SK-N-SH (cell line): ENCODE results near the gene DPF3. TPM values are rescaled to one million over a fixed set of nuclear protein-coding genes. Genes with fewer than 3 reads are reported as not detected.

Experiments
- CTCF ChIA-PET: fragments of 300-600, 350-600 bp; formaldehyde crosslinking; extraction: SDS; loops from one replicate; lab custom pipeline; 2021; lab: Yijun Ruan, JAX
- POLR2A ChIA-PET: fragments of 350-600 bp; sonication (Branson Sonifier 250); formaldehyde crosslinking; extraction: SDS; loops from one replicate; lab custom pipeline; 2020; ENCODE audit warnings: antibody characterized with exemption, inconsistent platforms; lab: Yijun Ruan, JAX
- DNase-seq: peaks from one replicate; pipeline ENCODE4 v3.0.0; 2012
- H2AFZ ChIP-seq: fragments of 200-600 bp; sonication (generic); 2 replicates; pipeline ENCODE4 v1.8.1; 2016; ENCODE audit warnings: antibody characterized with exemption, mild to moderate bottlenecking, low read depth
- H3F3A ChIP-seq: fragments of 200-600 bp; sonication (generic); replicated peaks from 2 replicates; pipeline ENCODE3; 2016; ENCODE audit warnings: antibody characterized with exemption, mild to moderate bottlenecking; ENCODE audit not compliant: insufficient read depth
- H3K27ac ChIP-seq, 2 experiments: fragments of 200-500 bp in 1 of 2; fragments of 200-600 bp in 1 of 2; sonication (Bioruptor generic) in 1 of 2; sonication (generic), shearing (Covaris generic) in 1 of 2; 2 replicates each; pipeline versions ENCODE4 v1.5.1 to v1.6.1; 2014 to 2016; ENCODE audit warnings: low read depth in 2 of 2, inconsistent platforms in 1 of 2, low read length in 1 of 2, mild to moderate bottlenecking in 1 of 2, mixed read lengths in 1 of 2
- H3K27me3 ChIP-seq: fragments of 200-600 bp; sonication (generic), shearing (Covaris generic); 2 replicates; pipeline ENCODE4 v1.6.1; 2016; ENCODE audit warnings: mixed run types; ENCODE audit not compliant: insufficient read depth
- H3K36me3 ChIP-seq, 2 experiments: fragments of 200-500 bp in 1 of 2; fragments of 200-600 bp in 1 of 2; sonication (Bioruptor generic) in 1 of 2; sonication (generic) in 1 of 2; replicated peaks in 1 of 2; 2 replicates each; pipeline versions ENCODE3 to v1.5.1; 2014 to 2016; ENCODE audit warnings: low read length in 1 of 2, mild to moderate bottlenecking in 1 of 2; ENCODE audit not compliant: insufficient read depth in 2 of 2, control insufficient read depth in 1 of 2
- H3K4me1 ChIP-seq, 2 experiments: fragments of 200-500 bp in 1 of 2; fragments of 200-600 bp in 1 of 2; sonication (Bioruptor generic) in 1 of 2; sonication (generic), shearing (Covaris generic) in 1 of 2; 2 replicates each; pipeline versions ENCODE4 v1.5.1 to v1.6.1; 2014 to 2016; ENCODE audit warnings: low read depth in 1 of 2, low read length in 1 of 2, mixed run types in 1 of 2; ENCODE audit not compliant: insufficient read depth in 2 of 2, control insufficient read depth in 1 of 2
- H3K4me2 ChIP-seq: fragments of 200-600 bp; sonication (generic), shearing (Covaris generic); 2 replicates; pipeline ENCODE4 v1.6.1; 2017; ENCODE audit warnings: mixed run types
- H3K4me3 ChIP-seq, 2 experiments: fragments of 200-500 bp in 1 of 2; fragments of 200-600 bp in 1 of 2; sonication (Bioruptor generic) in 1 of 2; sonication (generic), shearing (Covaris generic) in 1 of 2; 2 replicates each; pipeline versions ENCODE4 v1.5.1 to v1.8.1; 2014 to 2016; ENCODE audit warnings: low read depth in 2 of 2, inconsistent platforms in 1 of 2, low read length in 1 of 2, mild to moderate bottlenecking in 1 of 2, mixed read lengths in 1 of 2, moderate library complexity in 1 of 2
- H3K79me2 ChIP-seq: fragments of 200-600 bp; sonication (generic); 2 replicates; pipeline ENCODE4 v1.8.1; 2017; ENCODE audit warnings: mild to moderate bottlenecking; ENCODE audit not compliant: insufficient read depth
- H3K9ac ChIP-seq: fragments of 200-600 bp; sonication (generic); 2 replicates; pipeline ENCODE4 v1.6.1; 2017; ENCODE audit warnings: mixed run types
- H3K9me2 ChIP-seq: fragments of 200-600 bp; sonication (generic); 2 replicates; pipeline ENCODE4 v1.6.1; 2017; ENCODE audit warnings: mixed run types
- H3K9me3 ChIP-seq: fragments of 200-600 bp; sonication (generic); 2 replicates; pipeline ENCODE4 v1.6.1; 2017; ENCODE audit warnings: mixed run types, mild to moderate bottlenecking, moderate library complexity
- H4K20me1 ChIP-seq: fragments of 200-600 bp; sonication (generic); 2 replicates; pipeline ENCODE4 v1.6.1; 2017; ENCODE audit warnings: mild to moderate bottlenecking, mixed run types; ENCODE audit not compliant: insufficient read depth
- EP300 ChIP-seq, 2 experiments: IDR thresholded peaks; 2 replicates each; pipeline versions ENCODE4 v1.4.0 to v1.6.1; 2012; ENCODE audit warnings: borderline replicate concordance in 1 of 2, low read depth in 1 of 2, low read length in 1 of 2
- EZH2phosphoT487 ChIP-seq: fragments of 200-600 bp; sonication (generic); IDR thresholded peaks from 2 replicates; pipeline ENCODE4 v1.6.1; 2017; ENCODE audit warnings: low read depth, mixed run types, mild to moderate bottlenecking, antibody characterized with exemption, moderate library complexity, borderline replicate concordance
- FOSL2 ChIP-seq: IDR thresholded peaks from 2 replicates; pipeline ENCODE4 v1.4.0; 2012; ENCODE audit warnings: low read depth, mild to moderate bottlenecking, moderate library complexity, borderline replicate concordance
- FOXJ3 ChIP-seq: sonication (generic); formaldehyde crosslinking; IDR thresholded peaks from 2 replicates; pipeline ENCODE4 v1.5.1; 2020; ENCODE audit warnings: mild to moderate bottlenecking, missing genetic modification reagents
- FOXM1 ChIP-seq: IDR thresholded peaks from 2 replicates; pipeline ENCODE4 v1.4.0; 2012; ENCODE audit warnings: low read depth, mild to moderate bottlenecking
- JUND ChIP-seq: IDR thresholded peaks from 2 replicates; pipeline ENCODE4 v1.4.0; 2012
- MEF2A ChIP-seq: IDR thresholded peaks from 2 replicates; pipeline ENCODE4 v1.4.0; 2012; ENCODE audit warnings: low read depth, borderline replicate concordance
- MXI1 ChIP-seq: IDR thresholded peaks from 2 replicates; pipeline ENCODE4 v1.6.1; 2012; ENCODE audit warnings: mild to moderate bottlenecking, low read depth, low read length, improper control_type of control experiment
- NFIC ChIP-seq: IDR thresholded peaks from 2 replicates; pipeline ENCODE4 v1.4.0; 2012; ENCODE audit warnings: borderline replicate concordance
- RAD21 ChIP-seq: IDR thresholded peaks from 2 replicates; pipeline ENCODE4 v1.6.1; 2012; ENCODE audit warnings: mild to moderate bottlenecking, low read length
- RCOR1 ChIP-seq: fragments of 150-350 bp; IDR thresholded peaks from 2 replicates; pipeline ENCODE4 v1.6.1; 2017; ENCODE audit warnings: antibody characterized with exemption, low read length
- SMC3 ChIP-seq: IDR thresholded peaks from 2 replicates; pipeline ENCODE4 v1.6.1; 2012; ENCODE audit warnings: low read depth, low read length, improper control_type of control experiment
- TCF12 ChIP-seq: IDR thresholded peaks from 2 replicates; pipeline ENCODE4 v1.4.0; 2012
- TEAD4 ChIP-seq: IDR thresholded peaks from 2 replicates; pipeline ENCODE4 v1.4.0; 2012; ENCODE audit warnings: mild to moderate bottlenecking, borderline replicate concordance; ENCODE audit not compliant: insufficient read depth
- YY1 ChIP-seq: IDR thresholded peaks from 2 replicates; pipeline ENCODE4 v1.4.0; 2012; ENCODE audit warnings: low read depth, mild to moderate bottlenecking
- whole genome bisulfite sequencing: methylation state at CpG from one replicate; pipeline ENCODE4 v1.1.6; 2017; ENCODE audit warnings: low lambda C conversion rate; 5-methylcytosine and 5-hydroxymethylcytosine counted together
- polyA plus RNA-seq, 3 experiments: library from polyadenylated mRNA; depleted of rRNA; stranded (reverse); fragments of >200 nt; gene quantifications; 2 replicates each; pipeline ENCODE4 v1.2.3, GENCODE V29; 2012
- TF ChIP-seq, protein P1 (sequence below): fragments of 150-350 bp; IDR thresholded peaks from 2 replicates; pipeline ENCODE4 v1.6.1; 2017; ENCODE audit warnings: antibody characterized with exemption, low read length, low read depth, borderline replicate concordance
- TF ChIP-seq, protein P2 (sequence below): IDR thresholded peaks from 2 replicates; pipeline ENCODE4; 2012
- TF ChIP-seq, protein P3 (sequence below): IDR thresholded peaks from 2 replicates; pipeline ENCODE4 v1.4.0; 2012; ENCODE audit warnings: low read depth, borderline replicate concordance

DPF3 gene
- polyA plus RNA-seq, 1 of the 3 experiments (the other 2 are of a cell fraction), result 2.8 TPM

DNA sequence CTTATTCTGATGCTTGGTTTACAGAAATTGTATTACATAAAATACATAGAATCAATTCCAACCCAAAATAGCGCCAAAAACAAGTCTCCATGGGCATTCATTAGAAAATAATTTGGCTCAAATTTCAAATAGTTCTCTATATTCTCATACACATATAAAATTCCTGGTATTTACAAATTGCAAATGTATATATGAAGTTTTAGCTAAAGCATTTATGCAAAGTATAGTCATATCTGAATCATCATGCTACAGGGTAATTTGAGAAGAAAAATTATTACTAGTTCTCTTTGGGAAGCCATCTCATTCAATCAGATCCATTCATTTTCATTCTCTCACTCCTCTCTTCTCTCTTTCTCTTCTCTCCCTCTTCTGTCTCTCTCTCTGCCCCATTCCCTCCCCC lies 257.8 kb downstream of the DPF3 start:
- no peaks in the 10 kb centered on the region for H3K79me2 ChIP-seq
- H3K27ac ChIP-seq, result peak overlapping the region in 1 of 2 experiments; percentile 54; a peak in 2 of 4 replicates
- TF ChIP-seq FOXJ3 (no peak), NFIC (peak; percentile 50), EP300 (IDR thresholded peaks at IDR 0.05; ENCODE audit: borderline replicate concordance in 1 of 2, low read depth in 1 of 2, low read length in 1 of 2) (peak in 1 of 2 experiments; percentile 72; a peak in 2 of 4 replicates), JUND (peak; percentile 60; the same call in 1 of the 2 replicates), FOSL2 (peak; percentile 72), EZH2phosphoT487 (no peak), YY1 (0 out of 2 replicates have a peak, but pooled peaks have one; percentile 40), MEF2A (no peak), TCF12 (peak; percentile 55), TEAD4 (peak; percentile 56; the same call in 1 of the 2 replicates)
- TF ChIP-seq, protein P1, sequence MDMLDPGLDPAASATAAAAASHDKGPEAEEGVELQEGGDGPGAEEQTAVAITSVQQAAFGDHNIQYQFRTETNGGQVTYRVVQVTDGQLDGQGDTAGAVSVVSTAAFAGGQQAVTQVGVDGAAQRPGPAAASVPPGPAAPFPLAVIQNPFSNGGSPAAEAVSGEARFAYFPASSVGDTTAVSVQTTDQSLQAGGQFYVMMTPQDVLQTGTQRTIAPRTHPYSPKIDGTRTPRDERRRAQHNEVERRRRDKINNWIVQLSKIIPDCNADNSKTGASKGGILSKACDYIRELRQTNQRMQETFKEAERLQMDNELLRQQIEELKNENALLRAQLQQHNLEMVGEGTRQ, result no peak
- TF ChIP-seq, protein P2, sequence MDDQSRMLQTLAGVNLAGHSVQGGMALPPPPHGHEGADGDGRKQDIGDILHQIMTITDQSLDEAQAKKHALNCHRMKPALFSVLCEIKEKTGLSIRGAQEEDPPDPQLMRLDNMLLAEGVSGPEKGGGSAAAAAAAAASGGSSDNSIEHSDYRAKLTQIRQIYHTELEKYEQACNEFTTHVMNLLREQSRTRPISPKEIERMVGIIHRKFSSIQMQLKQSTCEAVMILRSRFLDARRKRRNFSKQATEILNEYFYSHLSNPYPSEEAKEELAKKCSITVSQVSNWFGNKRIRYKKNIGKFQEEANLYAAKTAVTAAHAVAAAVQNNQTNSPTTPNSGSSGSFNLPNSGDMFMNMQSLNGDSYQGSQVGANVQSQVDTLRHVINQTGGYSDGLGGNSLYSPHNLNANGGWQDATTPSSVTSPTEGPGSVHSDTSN, result peak; percentile 62
- 0 out of 4 replicates have a peak, but pooled peaks cover 0 to 4% of the 10 kb centered on the region in 2 experiments for H3K4me1 ChIP-seq
- no peak overlapping the region for H3K4me3 ChIP-seq
- H3K9me3 ChIP-seq, result no peaks in the 10 kb centered on the region
- H3K36me3 ChIP-seq, result no peaks in the 10 kb centered on the region
- no peaks in the 10 kb centered on the region for H3K27me3 ChIP-seq
- no peak for DNase-seq
- H3K9me2 ChIP-seq, result no peaks in the 10 kb centered on the region
- H4K20me1 ChIP-seq, result no peaks in the 10 kb centered on the region
- peaks cover 21% of the 10 kb centered on the region for H3F3A ChIP-seq
- no peak overlapping the region for H3K9ac ChIP-seq
- H3K4me2 ChIP-seq, result peak overlapping the region; percentile 43; the same call in 1 of the 2 replicates
- H2AFZ ChIP-seq, result peak overlapping the region; percentile 26; the same call in 1 of the 2 replicates
- ChIA-PET CTCF (no interaction called here), POLR2A (no interaction called here)
- 26% methylated on average over 1 of the region's 1 CpG for WGBS

GRCh38 chr14:72634691-72635616 lies 258.9 kb downstream of the DPF3 start:
- no peak for DNase-seq
- WGBS, result 76% methylated on average over 4 of the region's 4 CpGs
- H2AFZ ChIP-seq, result no peak overlapping the region
- no peaks in the 10 kb centered on the region for H3K9me3 ChIP-seq
- CTCF ChIA-PET, result interaction anchor here (1.2 kb wide), 1 partner anchor 270 kb away, joined by 4 read pairs; no protein-coding TSS in a partner anchor
- H3K4me3 ChIP-seq, result no peak overlapping the region
- 0 out of 4 replicates have a peak, but pooled peaks cover 0 to 4% of the 10 kb centered on the region in 2 experiments for H3K4me1 ChIP-seq
- POLR2A ChIA-PET, result no interaction called here
- H3K79me2 ChIP-seq, result no peaks in the 10 kb centered on the region
- H3K27me3 ChIP-seq, result no peaks in the 10 kb centered on the region
- no peaks in the 10 kb centered on the region for H3K9me2 ChIP-seq
- no peak overlapping the region for H3K27ac ChIP-seq
- no peaks in the 10 kb centered on the region for H3K36me3 ChIP-seq
- H3F3A ChIP-seq, result peaks cover 21% of the 10 kb centered on the region
- H4K20me1 ChIP-seq, result no peaks in the 10 kb centered on the region
- no peak overlapping the region for H3K4me2 ChIP-seq
- H3K9ac ChIP-seq, result no peak overlapping the region
- TF ChIP-seq, protein P3, sequence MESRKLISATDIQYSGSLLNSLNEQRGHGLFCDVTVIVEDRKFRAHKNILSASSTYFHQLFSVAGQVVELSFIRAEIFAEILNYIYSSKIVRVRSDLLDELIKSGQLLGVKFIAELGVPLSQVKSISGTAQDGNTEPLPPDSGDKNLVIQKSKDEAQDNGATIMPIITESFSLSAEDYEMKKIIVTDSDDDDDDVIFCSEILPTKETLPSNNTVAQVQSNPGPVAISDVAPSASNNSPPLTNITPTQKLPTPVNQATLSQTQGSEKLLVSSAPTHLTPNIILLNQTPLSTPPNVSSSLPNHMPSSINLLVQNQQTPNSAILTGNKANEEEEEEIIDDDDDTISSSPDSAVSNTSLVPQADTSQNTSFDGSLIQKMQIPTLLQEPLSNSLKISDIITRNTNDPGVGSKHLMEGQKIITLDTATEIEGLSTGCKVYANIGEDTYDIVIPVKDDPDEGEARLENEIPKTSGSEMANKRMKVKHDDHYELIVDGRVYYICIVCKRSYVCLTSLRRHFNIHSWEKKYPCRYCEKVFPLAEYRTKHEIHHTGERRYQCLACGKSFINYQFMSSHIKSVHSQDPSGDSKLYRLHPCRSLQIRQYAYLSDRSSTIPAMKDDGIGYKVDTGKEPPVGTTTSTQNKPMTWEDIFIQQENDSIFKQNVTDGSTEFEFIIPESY, result no peak
- no peak for TF ChIP-seq MXI1
- TF ChIP-seq TEAD4, result no peak
- TF ChIP-seq, protein P1, result no peak
- no peak for TF ChIP-seq SMC3
- TF ChIP-seq, protein P2, result no peak
- no peak for TF ChIP-seq FOSL2
- no peak for TF ChIP-seq RAD21
- no peak for TF ChIP-seq FOXM1
- no peak for TF ChIP-seq RCOR1
